Measurements from ENCODE around the gene GNLY. TPM values are rescaled to one million over a fixed set of nuclear protein-coding genes. Genes with fewer than 3 reads are reported as not detected.

GNLY gene
- total and polyA plus RNA-seq, 2 experiments from 2014 or later, result not detected

DNA sequence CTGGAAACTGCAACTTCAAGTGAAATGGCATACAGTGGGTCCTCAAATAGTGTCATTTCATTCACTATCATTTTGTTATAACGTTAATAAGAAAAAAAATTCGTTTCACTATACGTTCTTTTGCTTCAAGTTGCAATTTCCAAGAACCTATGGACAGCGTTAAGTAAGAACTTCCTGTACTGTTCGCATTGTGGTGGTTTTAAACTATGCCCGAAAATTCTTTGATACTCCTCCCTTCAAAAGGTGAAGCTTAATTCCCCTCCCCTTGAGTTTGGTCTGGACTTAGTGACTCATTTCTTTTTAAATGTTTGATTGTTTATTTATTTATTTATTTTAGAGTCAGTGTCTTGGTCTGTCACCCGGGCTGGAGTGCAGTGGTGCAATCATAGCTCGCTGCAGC, 20.7 kb downstream of the GNLY start:
- H3K27ac ChIP-seq, result no peak overlapping the region
- no peak for DNase-seq (ENCODE audit: low spot score)
- H3K27me3 ChIP-seq, result no peaks in the 10 kb centered on the region
- no peaks in the 10 kb centered on the region for H4K20me1 ChIP-seq (ENCODE audit: insufficient read depth, poor library complexity, severe bottlenecking)
- H3K4me1 ChIP-seq (ENCODE audit: insufficient read depth), result peaks cover 5% of the 10 kb centered on the region
- H3K4me2 ChIP-seq, result no peak overlapping the region
- no peaks in the 10 kb centered on the region for H3K36me3 ChIP-seq (replicated peaks; ENCODE audit: insufficient read depth, low read depth)
- H2AFZ ChIP-seq, result no peak overlapping the region
- TF ChIP-seq EZH2phosphoT487 (IDR thresholded peaks at IDR 0.05; ENCODE audit: low read depth, severe bottlenecking, unreplicated experiment) (no peak), EZH2 (IDR thresholded peaks at IDR 0.05; ENCODE audit: borderline replicate concordance) (no peak), CTCF (IDR thresholded peaks at IDR 0.05; ENCODE audit: poor library complexity) (no peak)
- H3K9me2 ChIP-seq (replicated peaks; ENCODE audit: insufficient read depth), result no peaks in the 10 kb centered on the region
- no peak overlapping the region for H3K4me3 ChIP-seq
- 89% methylated on average over 8 of the region's 8 CpGs for WGBS (ENCODE audit: low lambda C conversion rate, missing lambda C conversion rate)
- H3K9me3 ChIP-seq (ENCODE audit: low read depth), result no peaks in the 10 kb centered on the region
- H3K79me2 ChIP-seq, result no peaks in the 10 kb centered on the region

GRCh38 chr2:85716346-85716914, 22.3 kb downstream of the GNLY start:
- no peak overlapping the region for H2AFZ ChIP-seq
- no peak overlapping the region for H3K27ac ChIP-seq
- no peak overlapping the region for H3K4me3 ChIP-seq
- no peaks in the 10 kb centered on the region for H3K79me2 ChIP-seq
- no peaks in the 10 kb centered on the region for H3K27me3 ChIP-seq
- no peaks in the 10 kb centered on the region for H3K9me3 ChIP-seq (ENCODE audit: low read depth)
- TF ChIP-seq EZH2phosphoT487 (IDR thresholded peaks at IDR 0.05; ENCODE audit: low read depth, severe bottlenecking, unreplicated experiment), result no peak
- TF ChIP-seq EZH2 (IDR thresholded peaks at IDR 0.05; ENCODE audit: borderline replicate concordance), result no peak
- TF ChIP-seq CTCF (IDR thresholded peaks at IDR 0.05; ENCODE audit: poor library complexity), result no peak
- peaks cover 5% of the 10 kb centered on the region for H3K4me1 ChIP-seq (ENCODE audit: insufficient read depth)
- H4K20me1 ChIP-seq (ENCODE audit: insufficient read depth, poor library complexity, severe bottlenecking), result no peaks in the 10 kb centered on the region
- no peak for DNase-seq (ENCODE audit: low spot score)
- H3K4me2 ChIP-seq, result no peak overlapping the region
- H3K9me2 ChIP-seq (replicated peaks; ENCODE audit: insufficient read depth), result no peaks in the 10 kb centered on the region
- 69% methylated on average over 13 of the region's 13 CpGs for WGBS (ENCODE audit: low lambda C conversion rate, missing lambda C conversion rate)
- no peaks in the 10 kb centered on the region for H3K36me3 ChIP-seq (replicated peaks; ENCODE audit: insufficient read depth, low read depth)

- Histone ChIP-seq H4K20me1 (ENCODE audit: insufficient read depth, poor library complexity, severe bottlenecking) (no peaks in the 10 kb centered on the region), H3K4me3 (no peak overlapping the region), H3K79me2 (no peaks in the 10 kb centered on the region), H3K4me2 (no peak overlapping the region), H3K27me3 (no peaks in the 10 kb centered on the region), H3K9me2 (replicated peaks; ENCODE audit: insufficient read depth) (no peaks in the 10 kb centered on the region), H2AFZ (no peak overlapping the region), H3K4me1 (ENCODE audit: insufficient read depth) (peaks cover 5% of the 10 kb centered on the region), H3K9me3 (ENCODE audit: low read depth) (no peaks in the 10 kb centered on the region), H3K27ac (no peak overlapping the region), H3K36me3 (replicated peaks; ENCODE audit: insufficient read depth, low read depth) (no peaks in the 10 kb centered on the region)
- 35% methylated on average over 15 of the region's 15 CpGs for WGBS (ENCODE audit: low lambda C conversion rate, missing lambda C conversion rate)
- no peak for TF ChIP-seq EZH2phosphoT487 (IDR thresholded peaks at IDR 0.05; ENCODE audit: low read depth, severe bottlenecking, unreplicated experiment)
- TF ChIP-seq CTCF (IDR thresholded peaks at IDR 0.05; ENCODE audit: poor library complexity), result no peak
- no peak for TF ChIP-seq EZH2 (IDR thresholded peaks at IDR 0.05; ENCODE audit: borderline replicate concordance)
- no peak for DNase-seq (ENCODE audit: low spot score)
These were observed 23.3 kb downstream of the GNLY start for GRCh38 chr2:85717308-85718008.

All from hepatocyte (in vitro differentiated cells).